Endothelial cell of umbilical vein (primary cell): Measurements from ENCODE around the gene CCSAP. TPM values are rescaled to one million over a fixed set of nuclear protein-coding genes. Genes with fewer than 3 reads are reported as not detected.

Experiments used
- BruUV-seq: library from RNA; stranded (reverse); fragments of 400-500 nt; replicated peaks from 2 replicates; lab custom pipeline; 2021; lab: Mats Ljungman, UMichigan
- CTCF ChIA-PET: fragments of 300-600, 350-600 bp; sonication (Branson Sonifier 250); formaldehyde crosslinking; loops from one replicate; lab custom pipeline; 2021; ENCODE audit warnings: antibody characterized with exemption, inconsistent platforms; lab: Charles Lee
- POLR2A ChIA-PET: fragments of 300-600, 350-600 bp; sonication (Branson Sonifier 250); formaldehyde crosslinking; loops from one replicate; lab custom pipeline; 2021; ENCODE audit warnings: antibody characterized with exemption, inconsistent platforms; lab: Charles Lee
- DNase-seq: peaks from one replicate; pipeline ENCODE4 v3.0.0-alpha.2; 2011; ENCODE audit warnings: low read depth, low spot score
- FAIRE-seq: peaks from 2 replicates; lab custom pipeline; 2011; peaks lifted over from hg19 to GRCh38; lab: Jason Lieb, UNC
- H2AFZ ChIP-seq: 2 replicates; pipeline ENCODE4 v1.6.0; 2012; ENCODE audit warnings: low read depth, low read length, control low read depth, inconsistent platforms
- H3K27ac ChIP-seq: 2 replicates; pipeline ENCODE4 v1.5.1; 2011; ENCODE audit warnings: low read depth, mild to moderate bottlenecking, control low read depth, low read length, moderate library complexity; ENCODE audit not compliant: insufficient read depth
- H3K27me3 ChIP-seq, 2 experiments: 2 replicates each; pipeline versions ENCODE4 v1.6.0 to v1.6.1; 2011; ENCODE audit warnings: low read length in 2 of 2, mixed read lengths in 1 of 2; ENCODE audit not compliant: control insufficient read depth in 2 of 2, insufficient read depth in 2 of 2
- H3K36me3 ChIP-seq, 2 experiments: 2 replicates in 1 of 2; 3 replicates in 1 of 2; pipeline ENCODE4 v1.5.1; 2011; ENCODE audit warnings: low read length in 2 of 2, mild to moderate bottlenecking in 1 of 2, moderate library complexity in 1 of 2; ENCODE audit not compliant: control insufficient read depth in 2 of 2, insufficient read depth in 2 of 2; ENCODE audit errors: extremely low read depth in 1 of 2
- H3K4me1 ChIP-seq: 3 replicates; pipeline ENCODE4 v1.5.1; 2011; ENCODE audit warnings: mild to moderate bottlenecking, low read length; ENCODE audit not compliant: control insufficient read depth, insufficient read depth; ENCODE audit errors: extremely low read depth
- H3K4me2 ChIP-seq: 2 replicates; pipeline ENCODE4 v1.6.1; 2011; ENCODE audit warnings: low read length, control low read depth, mixed read lengths; ENCODE audit not compliant: insufficient read depth
- H3K4me3 ChIP-seq, 3 experiments: fragments of 200-600 bp in 1 of 3; sonication (generic), shearing (Covaris generic) in 1 of 3; replicated peaks in 1 of 3; 2 replicates each; pipeline ENCODE4 v1.5.1; 2011 to 2016; ENCODE audit warnings: control low read depth in 3 of 3, low read length in 3 of 3, mild to moderate bottlenecking in 2 of 3, inconsistent platforms in 1 of 3, low read depth in 1 of 3, moderate library complexity in 1 of 3; ENCODE audit not compliant: insufficient read depth in 1 of 3
- H3K79me2 ChIP-seq: 2 replicates; pipeline ENCODE4 v1.6.0; 2012; ENCODE audit warnings: low read length, inconsistent platforms; ENCODE audit not compliant: control insufficient read depth, insufficient read depth
- H3K9ac ChIP-seq: replicated peaks from 2 replicates; pipeline ENCODE3; 2011; ENCODE audit warnings: low read length, control low read depth; ENCODE audit not compliant: insufficient read depth; ENCODE audit errors: extremely low read depth
- H3K9me1 ChIP-seq: replicated peaks from 3 replicates; pipeline ENCODE4 v1.6.0; 2011; ENCODE audit warnings: mild to moderate bottlenecking, low read length; ENCODE audit not compliant: control insufficient read depth, insufficient read depth; ENCODE audit errors: extremely low read depth
- H3K9me3 ChIP-seq: replicated peaks from 2 replicates; pipeline ENCODE4 v1.5.1; 2012; ENCODE audit warnings: low read length, inconsistent platforms; ENCODE audit not compliant: control insufficient read depth, insufficient read depth
- H4K20me1 ChIP-seq: replicated peaks from 2 replicates; pipeline ENCODE3; 2011; ENCODE audit warnings: mild to moderate bottlenecking, low read length; ENCODE audit not compliant: control insufficient read depth, insufficient read depth; ENCODE audit errors: extremely low read depth
- CTCF ChIP-seq, 2 donors: IDR thresholded peaks; 1 replicate in 1 of 2; 2 replicates in 1 of 2; pipeline ENCODE4 v1.5.1; 2011; ENCODE audit warnings: low read length in 2 of 2, mild to moderate bottlenecking in 2 of 2, moderate library complexity in 2 of 2, control low read depth in 1 of 2, inconsistent platforms in 1 of 2, low read depth in 1 of 2; ENCODE audit not compliant: insufficient read depth in 1 of 2; ENCODE audit errors: extremely low read depth in 1 of 2
- EZH2 ChIP-seq: IDR thresholded peaks from 2 replicates; pipeline ENCODE4 v1.6.1; 2012; ENCODE audit warnings: borderline replicate concordance, low read depth, mild to moderate bottlenecking, moderate library complexity, low read length, inconsistent platforms; ENCODE audit not compliant: severe bottlenecking
- FOS ChIP-seq: IDR thresholded peaks from 2 replicates; pipeline ENCODE4 v1.6.1; 2011; ENCODE audit warnings: mild to moderate bottlenecking, low read length, moderate library complexity, borderline replicate concordance; ENCODE audit not compliant: insufficient read depth
- GATA2 ChIP-seq: IDR thresholded peaks from 2 replicates; pipeline ENCODE4 v1.7.0; 2011; ENCODE audit warnings: low read depth, mild to moderate bottlenecking, moderate library complexity, mixed read lengths, low read length; ENCODE audit not compliant: insufficient read length, insufficient read depth
- JUN ChIP-seq: IDR thresholded peaks from 2 replicates; pipeline ENCODE4 v1.6.1; 2011; ENCODE audit warnings: borderline replicate concordance, low read depth; ENCODE audit not compliant: insufficient read length, insufficient read depth
- MAX ChIP-seq: IDR thresholded peaks from 2 replicates; pipeline ENCODE4 v1.6.1; 2011; ENCODE audit not compliant: insufficient read depth, insufficient read length
- MYC ChIP-seq: IDR thresholded peaks from one replicate; pipeline ENCODE4 v1.6.1; 2011; ENCODE audit warnings: mild to moderate bottlenecking, low read depth, low read length
- POLR2A ChIP-seq: IDR thresholded peaks from 2 replicates; pipeline ENCODE4 v1.6.1; 2012; ENCODE audit warnings: low read depth, mild to moderate bottlenecking, control low read depth, low read length
- POLR2AphosphoS5 ChIP-seq: IDR thresholded peaks from 2 replicates; pipeline ENCODE4 v1.6.1; 2012; ENCODE audit warnings: low read depth, mild to moderate bottlenecking, control low read depth, low read length, moderate library complexity; ENCODE audit not compliant: insufficient read depth
- dilution Hi-C: fragments of 300-500 bp; cut with MboI; formaldehyde crosslinking; loops from one replicate; pipeline ENCODE4 v1.15.0; 2019; ENCODE audit warnings: low sequenced_read_pairs; ENCODE audit not compliant: extremely low pct_ligation_motif_present
- intact Hi-C: fragments of 100-400 bp; cut with micrococcal nuclease; formaldehyde crosslinking; loops from one replicate; pipeline ENCODE4 v1.10.0; 2022
- polyA plus RNA-seq, 4 experiments: library from polyadenylated mRNA; depleted of rRNA in 3 of 4; stranded (reverse) in 3 of 4; unstranded in 1 of 4; fragments of >200 nt; gene quantifications; 2 replicates each; pipeline versions ENCODE4 v1.2.1 to v1.2.3, GENCODE V29; 2011 to 2012; ENCODE audit warnings: missing spikeins in 1 of 4
- total RNA-seq: library from RNA; stranded (reverse); gene quantifications from 2 replicates; pipeline ENCODE4 v1.2.3, GENCODE V29; 2021

CCSAP gene
- total and polyA plus RNA-seq, 2 donors (not counting 3 experiments of a cell fraction or from before 2014, with no cell fraction given) = 1.3 to 5.7 TPM

GRCh38 chr1:229364207-229365065 is 21.6 kb upstream of the CCSAP start:
- Histone ChIP-seq H3K9me1 (no peaks in the 10 kb centered on the region), H3K9me3 (no peaks in the 10 kb centered on the region), H3K27ac (no peak overlapping the region), H3K36me3 (no peaks in the 10 kb centered on the region), H3K9ac (no peak overlapping the region), H3K4me3 (no peak overlapping the region), H3K27me3 (peaks cover 0 to 3% of the 10 kb centered on the region in 2 experiments), H2AFZ (no peak overlapping the region), H3K79me2 (no peaks in the 10 kb centered on the region), H3K4me1 (no peaks in the 10 kb centered on the region), H3K4me2 (no peak overlapping the region), H4K20me1 (no peaks in the 10 kb centered on the region)
- CTCF ChIA-PET = interaction anchor here (1.1 to 1.3 kb wide), 2 partner anchors 8 to 10 kb away, joined by 3 to 4 read pairs; no protein-coding TSS in a partner anchor
- BruUV-seq = no TSS peak
- intact Hi-C loops (no loop called here), dilution Hi-C loops (no loop called here)
- DNase-seq (no peak), FAIRE-seq (no peak)
- TF ChIP-seq JUN (no peak), POLR2A (no peak), MYC (no peak), CTCF (IDR thresholded peaks at IDR 0.05; ENCODE audit: extremely low read depth in 1 of 2, insufficient read depth in 1 of 2, low read depth in 1 of 2, low read length in 2 of 2) (no peak), FOS (no peak), POLR2AphosphoS5 (no peak), EZH2 (no peak), GATA2 (no peak), MAX (no peak)
- POLR2A ChIA-PET = no interaction called here
